PC-3 (cell line): ENCODE results near the gene LMAN1. TPM values are rescaled to one million over a fixed set of nuclear protein-coding genes. Genes with fewer than 3 reads are reported as not detected.

ENCODE experiments used
- ATAC-seq: fragments of 200-7000 bp; cut with Tn5 transposase; 2 replicates; pipeline ENCODE4 v1.9.1; 2020; ENCODE audit warnings: mild to moderate bottlenecking, moderate library complexity
- BruUV-seq: library from RNA; stranded (reverse); fragments of 400-500 nt; replicated peaks from 2 replicates; lab custom pipeline; 2021; lab: Mats Ljungman, UMichigan
- CTCF ChIA-PET: fragments of 300-600 bp; sonication (Branson Sonifier 250); formaldehyde crosslinking; loops from one replicate; lab custom pipeline; 2022; ENCODE audit warnings: antibody characterized with exemption; lab: Charles Lee
- POLR2A ChIA-PET: fragments of 300-600 bp; sonication (Branson Sonifier 250); formaldehyde crosslinking; loops from one replicate; lab custom pipeline; 2022; ENCODE audit warnings: antibody characterized with exemption; ENCODE audit not compliant: unreplicated experiment; lab: Charles Lee
- DNase-seq: peaks from one replicate; pipeline ENCODE4 v3.0.0-alpha.2; 2015
- H2AFZ ChIP-seq: fragments of 300-600 bp; sonication (generic); 2 replicates; pipeline ENCODE4 v1.6.0; 2016; ENCODE audit warnings: antibody characterized with exemption, low read length
- H3F3A ChIP-seq: fragments of 300-600 bp; sonication (generic); one replicate; pipeline ENCODE4 v1.6.0; 2017; ENCODE audit warnings: antibody characterized with exemption, low read length, control low read depth, mild to moderate bottlenecking; ENCODE audit not compliant: unreplicated experiment
- H3K27ac ChIP-seq: fragments of 300-600 bp; sonication (generic); 2 replicates; pipeline ENCODE4 v1.5.1; 2016; ENCODE audit warnings: mild to moderate bottlenecking, low read length
- H3K27me3 ChIP-seq: fragments of 300-600 bp; sonication (generic); 2 replicates; pipeline ENCODE4 v1.6.1; 2016; ENCODE audit warnings: low read length, mixed read lengths
- H3K36me3 ChIP-seq: fragments of 300-600 bp; sonication (generic); 2 replicates; pipeline ENCODE4 v1.6.1; 2016; ENCODE audit warnings: low read depth, mixed run types, low read length, mixed read lengths
- H3K4me1 ChIP-seq: fragments of 300-600 bp; sonication (generic); 2 replicates; pipeline ENCODE4 v1.5.1; 2016; ENCODE audit warnings: low read length; ENCODE audit not compliant: insufficient read depth
- H3K4me2 ChIP-seq: fragments of 300-600 bp; sonication (generic); 2 replicates; pipeline ENCODE4 v1.6.0; 2016; ENCODE audit warnings: low read length
- H3K4me3 ChIP-seq: fragments of 300-600 bp; sonication (generic); 2 replicates; pipeline ENCODE4 v1.5.1; 2016; ENCODE audit warnings: mild to moderate bottlenecking, low read length, mixed read lengths
- H3K79me2 ChIP-seq: fragments of 300-600 bp; sonication (generic); 2 replicates; pipeline ENCODE4 v1.6.1; 2017; ENCODE audit warnings: low read length, mixed read lengths
- H3K9ac ChIP-seq: fragments of 300-600 bp; sonication (generic); 2 replicates; pipeline ENCODE4 v1.6.0; 2016; ENCODE audit warnings: mild to moderate bottlenecking, low read length
- H3K9me2 ChIP-seq: fragments of 300-600 bp; sonication (generic); replicated peaks from 2 replicates; pipeline ENCODE4 v1.6.1; 2016; ENCODE audit warnings: mixed run types, low read length, mixed read lengths
- H3K9me3 ChIP-seq: fragments of 300-600 bp; sonication (generic); 2 replicates; pipeline ENCODE4 v1.6.1; 2016; ENCODE audit warnings: low read length, mixed read lengths
- H4K20me1 ChIP-seq: fragments of 300-600 bp; sonication (generic); 2 replicates; pipeline ENCODE4 v1.6.1; 2016; ENCODE audit warnings: low read length, mixed read lengths
- EZH2 ChIP-seq: fragments of 300-600 bp; sonication (generic); IDR thresholded peaks from one replicate; pipeline ENCODE4 v1.6.1; 2017; ENCODE audit warnings: antibody characterized with exemption, mild to moderate bottlenecking, low read length; ENCODE audit not compliant: unreplicated experiment
- EZH2phosphoT487 ChIP-seq: fragments of 300-600 bp; sonication (generic); IDR thresholded peaks from 2 replicates; pipeline ENCODE4 v1.6.1; 2018; ENCODE audit warnings: mild to moderate bottlenecking, antibody characterized with exemption, low read length, borderline replicate concordance
- intact Hi-C: fragments of 100-400 bp; cut with micrococcal nuclease; formaldehyde crosslinking; loops from 2 replicates; pipeline ENCODE4 v1.9.0; 2023
- total RNA-seq: library from RNA; depleted of rRNA; stranded (reverse); fragments of >200 nt; gene quantifications from 2 replicates; pipeline ENCODE4 v1.2.3, GENCODE V29; 2014
- TF ChIP-seq, protein P1 (sequence below): fragments of 300-600 bp; sonication (generic); conservative IDR thresholded peaks from 2 replicates; pipeline ENCODE4 v1.5.1; 2017; ENCODE audit warnings: antibody characterized with exemption, low read depth, mild to moderate bottlenecking, low read length

LMAN1 gene
- total RNA-seq, 1 experiment from 2014 or later, result 126 TPM

DNA sequence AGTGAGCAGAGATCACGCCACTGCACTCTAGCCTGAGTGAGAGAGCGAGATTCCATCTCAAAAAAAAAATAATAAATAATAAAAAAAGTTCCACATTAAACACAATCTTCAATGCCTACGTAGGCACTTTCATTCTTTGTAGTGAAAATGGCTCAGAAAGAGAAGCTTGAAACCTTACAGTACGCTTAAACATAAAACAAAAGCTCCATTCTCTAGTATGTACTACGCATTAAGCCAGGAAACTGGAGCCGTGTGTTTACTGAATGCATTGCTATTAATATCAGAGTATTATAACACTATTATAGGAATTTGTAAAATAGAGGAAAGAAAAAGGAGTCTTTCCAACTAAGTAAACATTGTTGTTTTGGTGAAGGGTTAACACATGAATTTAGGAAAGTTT is 41.3 kb upstream of the LMAN1 start:
- TF ChIP-seq EZH2phosphoT487, result no peak
- TF ChIP-seq, protein P1, sequence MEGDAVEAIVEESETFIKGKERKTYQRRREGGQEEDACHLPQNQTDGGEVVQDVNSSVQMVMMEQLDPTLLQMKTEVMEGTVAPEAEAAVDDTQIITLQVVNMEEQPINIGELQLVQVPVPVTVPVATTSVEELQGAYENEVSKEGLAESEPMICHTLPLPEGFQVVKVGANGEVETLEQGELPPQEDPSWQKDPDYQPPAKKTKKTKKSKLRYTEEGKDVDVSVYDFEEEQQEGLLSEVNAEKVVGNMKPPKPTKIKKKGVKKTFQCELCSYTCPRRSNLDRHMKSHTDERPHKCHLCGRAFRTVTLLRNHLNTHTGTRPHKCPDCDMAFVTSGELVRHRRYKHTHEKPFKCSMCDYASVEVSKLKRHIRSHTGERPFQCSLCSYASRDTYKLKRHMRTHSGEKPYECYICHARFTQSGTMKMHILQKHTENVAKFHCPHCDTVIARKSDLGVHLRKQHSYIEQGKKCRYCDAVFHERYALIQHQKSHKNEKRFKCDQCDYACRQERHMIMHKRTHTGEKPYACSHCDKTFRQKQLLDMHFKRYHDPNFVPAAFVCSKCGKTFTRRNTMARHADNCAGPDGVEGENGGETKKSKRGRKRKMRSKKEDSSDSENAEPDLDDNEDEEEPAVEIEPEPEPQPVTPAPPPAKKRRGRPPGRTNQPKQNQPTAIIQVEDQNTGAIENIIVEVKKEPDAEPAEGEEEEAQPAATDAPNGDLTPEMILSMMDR, result no peak
- no peak for TF ChIP-seq EZH2
- BruUV-seq, result no TSS peak
- Histone ChIP-seq H4K20me1 (no peaks in the 10 kb centered on the region), H3K4me1 (peaks cover 6% of the 10 kb centered on the region), H3K4me2 (no peak overlapping the region), H3F3A (no peaks in the 10 kb centered on the region), H3K36me3 (no peaks in the 10 kb centered on the region), H3K9me3 (no peaks in the 10 kb centered on the region), H3K4me3 (no peak overlapping the region), H3K27ac (no peak overlapping the region), H2AFZ (no peak overlapping the region), H3K9ac (no peak overlapping the region), H3K79me2 (no peaks in the 10 kb centered on the region), H3K9me2 (no peaks in the 10 kb centered on the region), H3K27me3 (no peaks in the 10 kb centered on the region)
- intact Hi-C loops, result loop anchor here (5.0 to 10.0 kb wide), 2 partner anchors 133 to 316 kb away; no protein-coding TSS in a partner anchor
- no peak for ATAC-seq
- ChIA-PET POLR2A (no interaction called here), CTCF (no interaction called here)
- no peak for DNase-seq

GRCh38 chr18:59395226-59396175 is 36.4 kb upstream of the LMAN1 start:
- Histone ChIP-seq H4K20me1 (no peaks in the 10 kb centered on the region), H3K4me2 (no peak overlapping the region), H3F3A (no peaks in the 10 kb centered on the region), H3K9ac (no peak overlapping the region), H2AFZ (no peak overlapping the region), H3K9me2 (no peaks in the 10 kb centered on the region), H3K27ac (no peak overlapping the region), H3K9me3 (no peaks in the 10 kb centered on the region), H3K36me3 (no peaks in the 10 kb centered on the region), H3K79me2 (no peaks in the 10 kb centered on the region), H3K4me1 (no peaks in the 10 kb centered on the region), H3K27me3 (no peaks in the 10 kb centered on the region), H3K4me3 (no peak overlapping the region)
- POLR2A ChIA-PET, result no interaction called here
- TF ChIP-seq EZH2 (no peak), EZH2phosphoT487 (no peak)
- TF ChIP-seq, protein P1, result no peak
- intact Hi-C loops, result no loop called here
- DNase-seq (no peak), ATAC-seq (no peak)
- no TSS peak for BruUV-seq
- CTCF ChIA-PET, result no interaction called here

- no peak overlapping the region for H2AFZ ChIP-seq
- no peaks in the 10 kb centered on the region for H4K20me1 ChIP-seq
- ATAC-seq (no peak), DNase-seq (no peak)
- H3K4me1 ChIP-seq, result no peaks in the 10 kb centered on the region
- no peak overlapping the region for H3K4me2 ChIP-seq
- intact Hi-C loops, result no loop called here
- H3K9me3 ChIP-seq, result no peaks in the 10 kb centered on the region
- BruUV-seq, result no TSS peak
- H3K27ac ChIP-seq, result no peak overlapping the region
- TF ChIP-seq, protein P1, result no peak
- TF ChIP-seq EZH2phosphoT487 (no peak), EZH2 (no peak)
- ChIA-PET CTCF (interaction anchor here (0.7 to 0.8 kb wide), 2 partner anchors 92 to 145 kb away, joined by 3 read pairs; no protein-coding TSS in a partner anchor), POLR2A (no interaction called here)
- no peak overlapping the region for H3K9ac ChIP-seq
- no peaks in the 10 kb centered on the region for H3K27me3 ChIP-seq
- no peak overlapping the region for H3K4me3 ChIP-seq
- H3K9me2 ChIP-seq, result no peaks in the 10 kb centered on the region
- H3F3A ChIP-seq, result no peaks in the 10 kb centered on the region
- H3K36me3 ChIP-seq, result no peaks in the 10 kb centered on the region
- H3K79me2 ChIP-seq, result no peaks in the 10 kb centered on the region
Observed at GRCh38 chr18:59393381-59393780, 34.3 kb upstream of the LMAN1 start.
